ENCODE measurements around the gene HRNR. TPM values are rescaled to one million over a fixed set of nuclear protein-coding genes. Genes with fewer than 3 reads are reported as not detected.
A peak's percentile ranks its signal among the peaks of the same experiment; 100 is the strongest.

The HRNR gene
- total and polyA plus RNA-seq, 8 donors, result 0.02 to 0.04 TPM; not detected in 6

GRCh38 chr1:152189657-152190442, 34.1 kb downstream of the HRNR start:
- Histone ChIP-seq H3K27me3 (no peaks in the 10 kb centered on the region), H3K36me3 (no peaks in the 10 kb centered on the region), H3K27ac (no peak overlapping the region), H3K4me3 (peak overlapping the region in 3 of 4 donors; percentile 30 to 62 (median 50)), H3K9me3 (no peaks in the 10 kb centered on the region), H3K4me1 (no peaks in the 10 kb centered on the region)
- FAIRE-seq (no peak), ATAC-seq (peak; percentile 68 to 83 (median 75)), DNase-seq (peak in 5 of 6 donors; percentile 16 to 68 (median 44))
- TF ChIP-seq CTCF (IDR thresholded peaks at IDR 0.05), result peak; percentile 34 to 57 (median 45)
- WGBS, 2 donors, result 20 to 22% methylated on average over 9 of the region's 9 CpGs
- intact Hi-C loops (cut with DNase I), result loop anchor here in 2 of 3 donors (5.0 kb wide), 2 partner anchors 252 to 267 kb away; no protein-coding TSS in a partner anchor

DNA sequence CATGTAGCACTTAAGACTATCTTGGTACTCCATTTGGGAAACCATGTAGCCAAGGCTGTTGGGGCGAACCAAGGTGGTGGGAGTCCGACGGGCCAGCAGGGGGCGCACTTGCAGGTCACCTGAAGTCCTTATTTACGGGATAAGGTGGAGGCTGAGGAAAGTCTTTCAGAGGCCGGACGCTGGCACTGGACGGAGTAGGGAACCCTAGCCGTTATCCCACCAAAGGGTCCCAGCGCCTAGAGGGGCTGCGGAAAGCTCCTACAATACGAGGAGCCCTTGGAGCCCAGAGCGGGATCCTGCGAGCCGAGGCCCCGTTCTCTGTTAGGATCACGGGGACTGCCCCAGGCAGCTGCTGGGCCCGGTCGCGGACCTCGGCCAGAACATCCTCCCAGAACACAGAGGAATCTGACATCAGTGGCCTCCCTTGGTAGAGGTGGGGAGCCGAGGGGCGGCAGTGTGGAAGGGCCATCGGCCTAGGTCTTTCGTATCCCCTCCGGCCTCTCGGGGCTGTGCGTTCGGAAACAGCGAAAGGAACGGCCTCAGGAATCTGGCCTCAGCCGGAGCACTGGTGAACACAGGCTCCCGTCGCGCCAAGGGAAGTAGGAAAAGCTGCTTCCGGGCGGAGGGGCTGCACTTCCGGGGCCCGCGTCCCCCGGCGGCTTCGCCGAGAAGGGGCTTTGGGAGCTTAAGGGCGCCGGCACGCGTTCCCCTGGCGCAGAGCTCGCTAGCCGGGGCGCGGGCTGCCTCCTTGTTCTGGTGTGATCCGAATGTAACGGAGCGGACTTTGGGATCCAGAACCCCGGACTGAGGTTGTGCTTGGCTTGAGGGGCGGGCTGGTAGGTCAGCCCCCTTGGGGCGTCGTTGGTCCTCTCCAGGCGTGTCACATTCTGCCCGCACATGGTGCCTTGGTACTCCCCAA, 35.1 kb downstream of the HRNR start:
- peak; percentile 43 to 89 (median 78) for DNase-seq
- WGBS, 2 donors, result 14 to 20% methylated on average over 62 of the region's 62 CpGs
- Histone ChIP-seq H3K36me3 (no peaks in the 10 kb centered on the region), H3K27me3 (no peaks in the 10 kb centered on the region), H3K4me1 (no peaks in the 10 kb centered on the region), H3K27ac (peak overlapping the region in 2 of 4 donors; percentile 13 to 25), H3K9me3 (no peaks in the 10 kb centered on the region), H3K4me3 (peak overlapping the region; percentile 30 to 62 (median 45))
- peak; percentile 82 to 90 (median 88) for TF ChIP-seq CTCF (IDR thresholded peaks at IDR 0.05)
- ATAC-seq, result peak; percentile 86
- intact Hi-C loops (cut with DNase I), result loop anchor here in 1 of 3 donors (5.0 kb wide), 1 partner anchor 268 kb away; no protein-coding TSS in a partner anchor
- FAIRE-seq, result no peak

DNA sequence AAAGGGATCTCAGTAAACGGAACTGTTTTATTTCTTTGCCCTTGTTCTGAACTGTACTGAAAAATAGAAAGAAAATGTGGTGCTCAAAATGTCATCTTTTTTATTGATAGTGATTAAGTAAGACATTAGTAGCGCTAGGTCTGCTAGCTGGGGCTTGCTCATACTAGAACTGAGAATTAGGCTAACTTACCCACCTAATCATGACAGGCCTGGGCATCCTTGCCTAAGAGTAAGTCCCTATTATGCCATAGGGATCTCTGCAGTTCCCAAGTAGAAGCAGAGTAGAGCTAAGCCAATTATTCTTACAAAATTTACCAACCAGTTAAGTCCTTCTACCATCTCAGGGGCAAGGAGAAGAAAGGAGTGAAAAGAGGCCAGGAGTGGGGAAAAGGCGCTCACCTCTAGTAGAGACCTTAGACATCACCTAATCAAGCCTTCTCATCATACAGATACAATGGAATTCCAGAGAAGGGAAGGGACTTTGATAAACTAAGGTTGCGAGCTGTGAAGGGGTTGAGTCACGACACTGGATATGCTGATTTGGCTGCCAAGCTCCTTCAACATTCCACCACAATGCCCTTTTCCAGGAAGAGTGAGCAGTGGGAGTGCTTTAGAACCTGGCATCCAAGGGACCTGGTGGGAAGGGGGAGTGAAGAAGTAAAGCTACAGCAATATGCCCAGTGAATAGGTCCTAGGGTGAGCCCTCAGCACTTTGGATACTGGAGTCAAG, 37.3 kb downstream of the HRNR start:
- no peaks in the 10 kb centered on the region for H3K4me1 ChIP-seq
- H3K4me3 ChIP-seq, result no peak overlapping the region
- WGBS, 2 donors, result 72 to 77% methylated on average over 5 of the region's 5 CpGs
- DNase-seq (no peak), FAIRE-seq (no peak), ATAC-seq (no peak)
- H3K36me3 ChIP-seq, result no peaks in the 10 kb centered on the region
- no peaks in the 10 kb centered on the region for H3K27me3 ChIP-seq
- no peaks in the 10 kb centered on the region for H3K9me3 ChIP-seq
- intact Hi-C loops (cut with DNase I), result loop anchor here in 1 of 3 donors (5.0 kb wide), 1 partner anchor 271 kb away; no protein-coding TSS in a partner anchor
- H3K27ac ChIP-seq, result no peak overlapping the region
- no peak for TF ChIP-seq CTCF (IDR thresholded peaks at IDR 0.05)

DNA sequence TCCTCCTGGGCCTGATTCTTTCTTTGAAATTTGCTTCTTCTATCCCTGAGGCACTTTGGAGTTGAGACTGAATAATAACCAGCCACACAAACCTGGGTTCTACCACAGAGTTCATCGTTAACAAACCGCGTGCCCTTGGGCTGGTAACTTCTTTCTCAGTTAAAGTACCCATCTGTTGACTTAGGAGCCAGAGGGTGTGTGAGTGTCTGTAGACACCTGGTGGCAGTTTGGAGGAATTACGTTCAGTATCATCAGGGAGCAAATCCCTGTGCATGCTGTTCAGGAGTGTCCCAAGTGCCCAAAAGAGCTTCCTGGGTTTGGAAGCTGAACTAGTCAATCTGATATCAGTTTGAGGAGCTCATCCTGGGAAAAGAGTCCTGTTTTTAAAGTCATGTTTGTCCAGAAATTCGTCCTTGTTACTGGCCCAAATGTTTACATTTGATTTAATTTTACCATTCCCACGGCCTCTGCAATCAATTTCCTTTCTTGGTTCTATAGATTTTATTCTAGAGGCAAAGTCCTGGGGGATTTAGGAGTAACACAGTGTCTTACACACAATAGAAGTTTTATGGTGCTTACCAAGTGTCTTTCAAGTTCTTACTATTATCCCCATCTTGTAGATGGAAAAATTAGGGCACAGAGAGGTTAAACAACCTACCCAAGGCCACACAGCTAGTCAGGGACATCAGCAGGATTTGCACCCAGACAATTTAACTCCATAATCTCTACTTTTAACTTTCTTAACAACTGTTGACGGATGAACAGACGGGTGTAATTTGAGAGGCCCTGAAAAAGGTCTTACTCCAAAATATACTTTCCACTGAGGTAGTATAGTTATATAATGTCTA, 38.2 kb downstream of the HRNR start:
- FAIRE-seq, result no peak
- ATAC-seq, result peak; percentile 48 to 72 (median 69)
- no peaks in the 10 kb centered on the region for H3K9me3 ChIP-seq
- intact Hi-C loops (cut with DNase I), result loop anchor here in 1 of 3 donors (5.0 kb wide), 1 partner anchor 272 kb away; no protein-coding TSS in a partner anchor
- H3K4me1 ChIP-seq, result no peaks in the 10 kb centered on the region
- H3K27me3 ChIP-seq, result no peaks in the 10 kb centered on the region
- H3K4me3 ChIP-seq, result no peak overlapping the region
- WGBS, 2 donors, result 23 to 28% methylated on average over 8 of the region's 8 CpGs
- peak in 2 of 6 donors; percentile 11 to 46 for DNase-seq
- no peak overlapping the region for H3K27ac ChIP-seq
- TF ChIP-seq CTCF (IDR thresholded peaks at IDR 0.05), result peak; percentile 66 to 81 (median 68)
- no peaks in the 10 kb centered on the region for H3K36me3 ChIP-seq

All from pancreas (tissue), 10 donors.